Activated T-helper 17 cell treated with anti-CD3 and anti-CD28 coated beads, Interleukin-2, amount 50 U/mL, for 72 hours (primary cell): ENCODE data around the gene MYOM3. TPM values are rescaled to one million over a fixed set of nuclear protein-coding genes. Genes with fewer than 3 reads are reported as not detected.

ENCODE experiments used
- ATAC-seq: fragments of 150-1000 bp; cut with Tn5 transposase; replicated peaks from 2 replicates; pipeline ENCODE4 v1.10.0; 2021; ENCODE audit warnings: mild to moderate bottlenecking, moderate library complexity
- H3K27ac Mint-ChIP-seq: one replicate; pipeline ENCODE4 v1.8.0; 2022; ENCODE audit warnings: mixed read lengths
- H3K27me3 Mint-ChIP-seq: one replicate; pipeline ENCODE4 v1.8.0; 2022; ENCODE audit warnings: mixed read lengths
- H3K36me3 Mint-ChIP-seq: one replicate; pipeline ENCODE4 v1.8.0; 2022; ENCODE audit warnings: low read depth, mild to moderate bottlenecking, mixed read lengths
- H3K4me1 Mint-ChIP-seq: one replicate; pipeline ENCODE4 v1.8.0; 2022; ENCODE audit warnings: mixed read lengths
- H3K4me3 Mint-ChIP-seq: one replicate; pipeline ENCODE4 v1.8.0; 2022; ENCODE audit warnings: mild to moderate bottlenecking, mixed read lengths
- H3K9me3 Mint-ChIP-seq: one replicate; pipeline ENCODE4 v1.8.0; 2022; ENCODE audit warnings: mixed read lengths
- total RNA-seq, 2 donors: library from RNA; stranded (reverse); gene quantifications; one replicate each; pipeline ENCODE4 v1.2.3, GENCODE V29; 2022

The MYOM3 gene
- total RNA-seq, 2 donors from 2014 or later: not detected

DNA sequence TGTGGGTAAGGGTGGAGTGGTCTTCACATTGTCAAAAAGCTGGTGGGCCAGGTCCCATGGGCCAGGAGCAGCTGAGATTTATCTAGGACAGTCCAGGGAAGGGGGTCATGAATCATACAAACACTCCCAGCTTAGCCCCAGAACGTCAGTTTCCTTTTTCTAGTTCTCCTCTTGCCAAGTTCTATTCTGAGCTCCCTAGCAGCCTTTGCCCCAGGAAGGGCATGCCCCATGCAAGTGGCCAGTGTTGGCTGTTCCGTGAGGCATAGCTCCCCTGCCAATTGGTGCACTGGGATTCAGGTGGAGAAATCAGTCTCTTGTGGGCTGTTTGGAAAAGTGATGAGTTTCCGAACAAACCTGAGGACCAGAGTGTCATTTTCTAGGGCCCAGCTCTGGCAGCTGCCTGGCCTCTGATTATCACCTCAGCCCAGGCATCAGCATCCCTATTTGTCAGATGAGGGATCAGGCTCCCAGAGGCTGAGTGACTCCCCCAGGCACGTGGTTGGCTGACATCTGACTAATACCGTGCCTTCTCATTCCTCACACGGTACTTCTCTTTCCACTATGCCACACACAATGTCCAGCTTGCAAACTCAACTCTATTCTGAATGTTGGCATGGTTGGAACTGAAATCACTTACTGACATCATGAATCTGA, 14.2 kb upstream of the MYOM3 start:
- no peaks in the 10 kb centered on the region for H3K36me3 Mint-ChIP-seq
- no peaks in the 10 kb centered on the region for H3K9me3 Mint-ChIP-seq
- peak overlapping the region; percentile 29 for H3K27ac Mint-ChIP-seq
- H3K27me3 Mint-ChIP-seq: peaks cover 3% of the 10 kb centered on the region
- peak; percentile 64 for ATAC-seq
- no peaks in the 10 kb centered on the region for H3K4me1 Mint-ChIP-seq
- no peak overlapping the region for H3K4me3 Mint-ChIP-seq

DNA sequence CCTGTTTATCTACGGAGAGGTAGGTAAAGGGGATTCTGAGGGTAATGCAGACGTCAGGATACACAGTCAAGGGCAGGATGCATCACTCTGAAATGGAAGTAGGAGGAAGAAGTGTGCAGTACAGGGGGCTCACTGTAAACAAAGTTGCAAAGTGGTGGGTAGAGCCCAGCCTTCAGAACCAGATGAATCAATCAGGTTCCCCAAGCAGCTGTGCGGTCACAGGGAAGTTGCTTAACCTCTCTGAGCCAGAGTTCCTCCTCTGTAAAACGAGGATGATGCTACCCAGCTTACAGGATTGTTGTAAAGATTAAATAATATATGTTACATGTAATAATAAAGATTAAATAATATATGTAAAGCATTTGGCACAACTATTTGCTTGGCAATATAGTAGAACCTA, 13.5 kb upstream of the MYOM3 start:
- no peak overlapping the region for H3K4me3 Mint-ChIP-seq
- H3K4me1 Mint-ChIP-seq: no peaks in the 10 kb centered on the region
- no peaks in the 10 kb centered on the region for H3K36me3 Mint-ChIP-seq
- H3K27ac Mint-ChIP-seq: no peak overlapping the region
- H3K9me3 Mint-ChIP-seq: no peaks in the 10 kb centered on the region
- peaks cover 4% of the 10 kb centered on the region for H3K27me3 Mint-ChIP-seq
- ATAC-seq: no peak

GRCh38 chr1:24124980-24125379, 13.0 kb upstream of the MYOM3 start:
- Mint-ChIP-seq H3K27ac (no peak overlapping the region), H3K27me3 (peaks cover 4% of the 10 kb centered on the region), H3K4me3 (no peak overlapping the region), H3K4me1 (no peaks in the 10 kb centered on the region), H3K36me3 (no peaks in the 10 kb centered on the region), H3K9me3 (no peaks in the 10 kb centered on the region)
- no peak for ATAC-seq

- H3K9me3 Mint-ChIP-seq: no peaks in the 10 kb centered on the region
- no peak for ATAC-seq
- H3K4me3 Mint-ChIP-seq: no peak overlapping the region
- H3K4me1 Mint-ChIP-seq: no peaks in the 10 kb centered on the region
- H3K36me3 Mint-ChIP-seq: no peaks in the 10 kb centered on the region
- no peak overlapping the region for H3K27ac Mint-ChIP-seq
- peaks cover 4% of the 10 kb centered on the region for H3K27me3 Mint-ChIP-seq
Observed at GRCh38 chr1:24123611-24124010, 11.7 kb upstream of the MYOM3 start.

DNA sequence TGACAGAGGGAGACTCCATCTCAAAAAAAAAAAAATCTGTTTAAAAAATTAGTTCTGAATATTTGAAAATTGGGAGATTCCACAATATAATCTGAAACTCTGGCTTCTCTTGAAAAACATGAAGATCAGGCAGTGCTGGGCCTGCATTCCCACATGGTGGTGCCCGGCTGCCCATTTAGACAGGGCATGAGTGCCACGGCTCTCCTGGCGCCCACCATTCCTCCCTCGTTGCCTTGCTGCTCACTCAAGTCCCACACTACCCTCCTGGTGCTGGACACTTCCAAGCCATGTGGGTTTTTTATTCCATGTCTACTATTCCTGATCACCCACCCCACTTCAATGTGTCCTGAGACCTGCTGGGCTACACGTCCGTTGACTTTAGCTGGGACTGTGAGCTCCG, 10.8 kb upstream of the MYOM3 start:
- ATAC-seq: no peak
- Mint-ChIP-seq H3K9me3 (no peaks in the 10 kb centered on the region), H3K4me3 (no peak overlapping the region)

GRCh38 chr1:24121406-24121805, 9.5 kb upstream of the MYOM3 start:
- H3K4me3 Mint-ChIP-seq: no peak overlapping the region

More for the DNA sequence above, 10.8 kb upstream of the MYOM3 start:
- peaks cover 5% of the 10 kb centered on the region for H3K27me3 Mint-ChIP-seq
- H3K27ac Mint-ChIP-seq: no peak overlapping the region
- H3K36me3 Mint-ChIP-seq: no peaks in the 10 kb centered on the region
- H3K4me1 Mint-ChIP-seq: no peaks in the 10 kb centered on the region

GRCh38 chr1:24120965-24121364, 9.0 kb upstream of the MYOM3 start:
- H3K36me3 Mint-ChIP-seq: no peaks in the 10 kb centered on the region

More at GRCh38 chr1:24121406-24121805, 9.5 kb upstream of the MYOM3 start:
- Mint-ChIP-seq H3K36me3 (no peaks in the 10 kb centered on the region), H3K9me3 (no peaks in the 10 kb centered on the region), H3K27ac (no peak overlapping the region), H3K4me1 (no peaks in the 10 kb centered on the region), H3K27me3 (peaks cover 12% of the 10 kb centered on the region)
- no peak for ATAC-seq

GRCh38 chr1:24119859-24120756, 8.2 kb upstream of the MYOM3 start:
- Mint-ChIP-seq H3K4me1 (no peaks in the 10 kb centered on the region), H3K4me3 (no peak overlapping the region), H3K27me3 (peaks cover 16% of the 10 kb centered on the region), H3K36me3 (no peaks in the 10 kb centered on the region), H3K27ac (no peak overlapping the region), H3K9me3 (no peaks in the 10 kb centered on the region)
- ATAC-seq: no peak

More at GRCh38 chr1:24120965-24121364, 9.0 kb upstream of the MYOM3 start:
- Mint-ChIP-seq H3K4me3 (no peak overlapping the region), H3K27ac (no peak overlapping the region), H3K4me1 (no peaks in the 10 kb centered on the region), H3K9me3 (no peaks in the 10 kb centered on the region), H3K27me3 (peaks cover 16% of the 10 kb centered on the region)
- ATAC-seq: no peak

DNA sequence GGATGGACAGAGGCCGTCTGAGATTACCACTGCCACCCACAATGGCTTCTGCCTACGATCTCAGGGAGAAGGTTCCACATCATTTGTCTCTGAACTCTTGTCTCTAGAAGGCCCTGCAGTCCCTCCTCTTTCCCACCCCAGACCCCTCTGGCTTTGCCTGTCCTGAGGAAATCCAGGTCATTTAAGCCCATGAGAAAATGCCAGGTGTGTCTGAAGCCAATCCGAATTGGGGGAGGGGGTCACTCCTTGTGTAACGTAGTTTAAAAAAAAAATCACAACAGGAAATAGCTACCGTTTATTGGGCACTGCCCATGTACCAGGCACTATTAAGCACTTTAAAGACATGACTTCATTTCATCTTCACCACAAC, 7.5 kb upstream of the MYOM3 start:
- Mint-ChIP-seq H3K27ac (no peak overlapping the region), H3K4me3 (no peak overlapping the region), H3K27me3 (peaks cover 16% of the 10 kb centered on the region)

GRCh38 chr1:24118410-24119242, 6.7 kb upstream of the MYOM3 start:
- ATAC-seq: no peak
- no peaks in the 10 kb centered on the region for H3K4me1 Mint-ChIP-seq
- H3K4me3 Mint-ChIP-seq: no peak overlapping the region
- H3K27me3 Mint-ChIP-seq: peaks cover 21% of the 10 kb centered on the region
- no peak overlapping the region for H3K27ac Mint-ChIP-seq
- no peaks in the 10 kb centered on the region for H3K9me3 Mint-ChIP-seq
- H3K36me3 Mint-ChIP-seq: no peaks in the 10 kb centered on the region

More for the DNA sequence above, 7.5 kb upstream of the MYOM3 start:
- H3K4me1 Mint-ChIP-seq: no peaks in the 10 kb centered on the region
- H3K36me3 Mint-ChIP-seq: no peaks in the 10 kb centered on the region
- ATAC-seq: no peak
- H3K9me3 Mint-ChIP-seq: no peaks in the 10 kb centered on the region

DNA sequence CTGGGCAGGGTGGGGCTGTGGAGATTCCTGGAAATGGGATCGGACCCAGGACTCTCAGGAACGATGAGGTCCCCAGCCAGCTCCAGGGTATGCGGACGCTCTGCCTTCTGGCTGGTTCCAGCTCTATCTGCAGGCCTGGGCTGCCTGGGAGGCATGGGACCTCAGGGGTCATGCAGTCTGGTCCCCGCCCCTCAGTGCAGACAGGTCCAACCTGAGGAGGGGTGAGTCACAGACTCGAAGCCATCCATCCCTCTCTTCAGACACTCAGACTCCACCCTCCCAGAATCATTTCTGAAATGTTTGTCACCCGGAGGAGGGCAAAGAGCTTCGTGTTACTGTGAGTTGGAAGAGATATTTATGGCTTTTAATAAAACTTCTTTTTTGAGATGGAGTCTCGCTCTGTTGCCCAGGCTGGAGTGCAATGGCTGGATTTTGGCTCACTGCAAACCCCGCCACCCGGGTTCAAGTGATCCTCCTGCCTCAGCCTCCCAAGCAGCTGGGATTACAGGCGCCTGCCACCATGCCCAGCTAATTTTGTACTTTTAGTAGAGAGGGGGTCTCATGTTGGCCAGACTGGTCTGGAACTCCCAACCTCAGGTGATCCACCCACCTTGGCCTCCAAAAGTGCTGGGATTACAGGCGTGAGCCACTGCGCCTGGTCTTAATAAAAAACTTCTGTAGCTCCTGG, 5.9 kb upstream of the MYOM3 start:
- Mint-ChIP-seq H3K27ac (no peak overlapping the region), H3K9me3 (no peaks in the 10 kb centered on the region), H3K4me3 (no peak overlapping the region), H3K36me3 (no peaks in the 10 kb centered on the region), H3K4me1 (no peaks in the 10 kb centered on the region), H3K27me3 (peaks cover 27% of the 10 kb centered on the region)
- ATAC-seq: no peak

DNA sequence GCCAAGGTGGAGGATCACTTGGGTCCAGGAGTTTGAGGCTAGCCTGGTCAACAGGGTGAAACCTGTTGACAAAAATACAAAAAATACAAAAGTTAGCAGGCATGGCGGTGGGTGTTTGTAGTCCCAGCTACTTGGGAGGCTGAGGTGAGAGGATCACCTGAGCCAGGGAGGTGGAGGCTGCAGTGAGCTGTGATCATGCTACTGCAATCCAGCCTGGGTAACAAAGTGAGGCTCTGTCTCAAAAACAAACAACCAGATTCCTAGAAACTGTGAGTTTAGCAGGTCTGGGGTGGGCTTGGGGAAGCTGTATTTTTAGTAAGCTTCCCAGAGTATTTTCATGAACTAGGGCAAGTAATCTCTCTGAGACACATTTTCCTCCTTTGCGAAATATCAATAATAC, 5.2 kb upstream of the MYOM3 start:
- Mint-ChIP-seq H3K27me3 (peaks cover 27% of the 10 kb centered on the region), H3K9me3 (no peaks in the 10 kb centered on the region), H3K36me3 (no peaks in the 10 kb centered on the region), H3K27ac (no peak overlapping the region), H3K4me1 (no peaks in the 10 kb centered on the region), H3K4me3 (no peak overlapping the region)
- ATAC-seq: no peak

DNA sequence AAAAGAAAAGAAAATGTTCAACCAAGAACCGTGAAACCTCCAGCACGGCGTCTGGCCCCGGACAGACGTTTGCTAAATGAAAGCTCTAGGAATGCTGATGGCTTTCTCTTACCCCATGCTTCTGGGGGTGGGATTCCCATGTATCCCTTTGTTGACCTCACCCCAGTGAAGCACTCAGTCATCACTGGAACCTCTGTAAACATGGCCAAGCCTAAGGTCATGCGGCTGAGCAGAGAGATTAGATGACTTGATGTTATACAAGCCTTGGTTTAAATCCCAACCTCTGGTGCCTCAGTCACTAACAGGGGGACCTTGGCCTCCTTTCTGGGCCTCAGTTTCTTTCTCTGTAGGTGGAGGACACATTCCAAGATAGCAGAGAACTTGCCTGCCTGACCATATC, 2.8 kb upstream of the MYOM3 start:
- H3K36me3 Mint-ChIP-seq: no peaks in the 10 kb centered on the region
- H3K27ac Mint-ChIP-seq: no peak overlapping the region
- no peaks in the 10 kb centered on the region for H3K9me3 Mint-ChIP-seq
- H3K4me3 Mint-ChIP-seq: no peak overlapping the region
- peaks cover 5% of the 10 kb centered on the region for H3K4me1 Mint-ChIP-seq
- peaks cover 28% of the 10 kb centered on the region for H3K27me3 Mint-ChIP-seq
- no peak for ATAC-seq

DNA sequence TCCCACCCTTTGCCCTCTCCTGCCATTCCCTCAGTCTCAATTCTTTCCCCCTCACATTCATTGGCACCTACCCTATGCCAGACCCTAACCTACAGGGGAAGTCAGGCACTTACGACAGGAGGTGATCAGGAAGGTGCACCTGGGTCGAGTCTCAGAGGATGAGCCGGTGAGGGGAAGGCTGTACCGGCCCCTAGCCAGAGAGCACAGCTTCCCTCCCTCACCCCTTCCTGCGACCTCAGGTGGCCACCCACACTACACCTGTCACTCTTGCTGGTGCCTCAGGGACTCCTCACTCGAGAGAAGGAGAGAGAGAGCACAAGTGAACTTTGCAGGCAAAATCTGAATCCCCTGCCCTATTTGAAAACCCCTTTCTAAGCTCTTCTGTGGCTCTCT, 1.7 kb upstream of the MYOM3 start:
- no peaks in the 10 kb centered on the region for H3K9me3 Mint-ChIP-seq
- H3K4me3 Mint-ChIP-seq: no peak overlapping the region
- no peak overlapping the region for H3K27ac Mint-ChIP-seq
- peaks cover 28% of the 10 kb centered on the region for H3K27me3 Mint-ChIP-seq
- peaks cover 5% of the 10 kb centered on the region for H3K4me1 Mint-ChIP-seq
- no peak for ATAC-seq
- no peaks in the 10 kb centered on the region for H3K36me3 Mint-ChIP-seq
